NOMO-1 treated with DMSO at 0.1 percent for 48 hours (cell line): Measurements from ENCODE around the gene PDE6A.
A peak's percentile ranks its signal among the peaks of the same experiment; 100 is the strongest.

ENCODE experiments used
- DNase-seq: peaks from one replicate; lab custom pipeline; 2025; ENCODE audit not compliant: unreplicated experiment; lab: John Stamatoyannopoulos, UW

Gene PDE6A

DNA sequence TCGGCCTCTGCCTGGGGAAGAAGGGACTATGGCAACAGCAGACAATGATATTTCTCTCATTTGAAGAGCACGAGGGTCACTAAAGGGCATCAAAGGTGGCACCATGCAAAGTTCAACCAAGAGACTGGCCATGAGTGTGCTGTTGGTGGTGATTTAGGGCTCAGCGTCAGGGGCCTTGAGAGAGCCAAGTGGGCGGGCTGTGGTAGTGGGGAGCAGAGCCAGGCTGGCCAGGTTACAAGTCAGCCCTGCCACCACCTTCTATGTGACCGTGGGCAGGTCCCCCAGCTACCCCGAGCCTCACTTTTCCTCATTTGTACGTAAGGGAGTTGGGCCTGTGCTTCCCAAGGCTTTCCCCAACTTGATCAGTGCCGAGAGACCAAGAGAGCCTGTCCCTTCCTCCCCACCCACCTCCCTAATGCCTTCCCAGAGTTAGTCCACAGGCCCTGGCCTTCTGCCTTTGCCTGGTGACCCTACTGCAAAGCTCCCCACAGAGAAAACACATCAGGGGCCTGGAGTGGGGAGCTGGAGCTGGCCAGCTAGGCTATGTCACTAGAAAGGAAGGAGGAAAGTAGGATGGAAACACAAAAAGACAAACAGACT, 104.3 kb downstream of the PDE6A start:
- no peak for DNase-seq

DNA sequence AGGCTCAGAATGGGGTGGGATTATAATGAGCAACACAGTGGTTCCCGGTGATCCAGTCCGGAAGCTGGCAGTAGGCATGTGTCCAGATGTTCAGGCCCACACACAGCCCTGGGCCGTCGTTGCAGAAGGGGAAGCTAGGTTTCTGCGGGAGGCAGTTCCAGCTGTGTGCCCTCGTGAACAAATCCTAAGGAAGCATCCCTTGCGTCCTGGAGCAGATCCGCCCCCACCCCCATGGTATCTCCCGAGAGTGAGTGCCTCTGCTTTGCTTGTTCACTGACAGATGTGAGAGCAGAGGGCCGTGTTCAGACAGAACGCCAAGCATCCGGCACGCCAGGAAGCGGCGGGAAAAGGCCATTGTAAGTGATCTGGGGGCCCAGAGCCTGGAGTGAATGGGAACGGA, 104.8 kb downstream of the PDE6A start:
- DNase-seq, result no peak

DNA sequence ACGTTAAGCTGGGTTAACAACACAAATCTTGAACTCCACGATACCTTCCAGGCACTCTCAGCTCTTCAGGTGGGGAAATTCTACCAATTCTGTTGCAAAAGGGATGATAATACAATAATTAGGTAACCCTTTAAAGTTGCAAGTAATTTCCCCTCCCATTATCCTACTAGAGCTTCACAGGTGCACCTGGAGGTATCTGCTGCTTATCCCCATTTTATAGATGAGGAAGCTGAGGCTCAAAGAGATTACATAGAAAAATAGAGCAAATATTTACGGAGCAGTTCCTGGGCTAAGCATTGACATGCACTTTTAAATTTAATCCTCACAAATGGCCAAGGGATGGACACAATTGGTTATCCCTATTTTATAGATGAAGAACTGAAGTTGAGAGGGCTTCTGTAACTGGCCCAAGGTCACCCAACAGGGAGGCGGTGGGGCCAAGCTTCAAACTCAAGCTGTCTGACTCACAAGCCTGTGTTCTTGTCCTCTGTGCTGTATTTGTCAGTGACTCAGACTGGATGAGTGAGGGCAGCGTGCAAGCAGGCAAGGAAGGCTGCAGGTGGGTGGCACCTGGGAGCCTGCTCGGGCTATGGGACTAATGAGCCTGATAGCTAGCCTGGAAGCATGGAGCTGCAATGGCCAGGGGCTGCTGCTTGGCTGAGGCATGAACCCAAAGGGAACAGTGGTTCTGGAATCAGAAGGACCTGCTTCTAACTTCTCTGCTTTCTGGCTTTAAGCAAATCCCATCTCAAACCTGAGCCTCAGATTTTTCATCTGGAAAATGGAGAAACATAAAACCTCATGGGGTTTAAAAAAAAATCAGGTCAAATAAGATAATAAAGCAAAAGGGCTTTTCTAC, 105.5 kb downstream of the PDE6A start:
- DNase-seq, result no peak

DNA sequence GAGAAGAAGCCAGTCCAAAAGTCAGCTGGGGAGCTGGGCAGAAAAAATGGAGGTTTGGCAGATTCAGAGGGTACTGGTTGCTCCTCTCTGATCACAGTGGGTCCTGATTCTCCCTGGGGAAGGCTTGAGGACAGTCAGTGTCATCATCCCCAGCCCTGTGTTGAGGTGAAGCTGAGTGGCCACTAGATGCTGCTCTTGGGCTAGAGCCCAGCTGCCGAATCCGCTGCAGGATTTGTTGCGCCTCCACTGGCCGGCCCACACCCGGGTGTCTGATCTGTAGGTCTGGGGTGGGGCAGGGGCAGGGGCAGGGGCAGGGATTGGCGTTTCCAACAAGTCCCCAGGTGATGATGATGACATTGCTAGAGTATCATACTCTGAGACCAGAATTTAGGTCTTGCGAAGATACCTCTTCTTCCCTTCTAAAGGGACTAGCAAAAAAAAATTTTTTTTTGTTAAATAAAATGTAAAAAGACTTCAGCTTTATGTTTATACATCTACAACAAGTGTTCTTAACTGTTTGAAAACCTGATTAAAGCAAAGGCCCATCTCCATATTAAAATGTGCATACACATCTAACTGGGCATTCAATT, 106.8 kb downstream of the PDE6A start:
- DNase-seq, result peak; percentile 7

DNA sequence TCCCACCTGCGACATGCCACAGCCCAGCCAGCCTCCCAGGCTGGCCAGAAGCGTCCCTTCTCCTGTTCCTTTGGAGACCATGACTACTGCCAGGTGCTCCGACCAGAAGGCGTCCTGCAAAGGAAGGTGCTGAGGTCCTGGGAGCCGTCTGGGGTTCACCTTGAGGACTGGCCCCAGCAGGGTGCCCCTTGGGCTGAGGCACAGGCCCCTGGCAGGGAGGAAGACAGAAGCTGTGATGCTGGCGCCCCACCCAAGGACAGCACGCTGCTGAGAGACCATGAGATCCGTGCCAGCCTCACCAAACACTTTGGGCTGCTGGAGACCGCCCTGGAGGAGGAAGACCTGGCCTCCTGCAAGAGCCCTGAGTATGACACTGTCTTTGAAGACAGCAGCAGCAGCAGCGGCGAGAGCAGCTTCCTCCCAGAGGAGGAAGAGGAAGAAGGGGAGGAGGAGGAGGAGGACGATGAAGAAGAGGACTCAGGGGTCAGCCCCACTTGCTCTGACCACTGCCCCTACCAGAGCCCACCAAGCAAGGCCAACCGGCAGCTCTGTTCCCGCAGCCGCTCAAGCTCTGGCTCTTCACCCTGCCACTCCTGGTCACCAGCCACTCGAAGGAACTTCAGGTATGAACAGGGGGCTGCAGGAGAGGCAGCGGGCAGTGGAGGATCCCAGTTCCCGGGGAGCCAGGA, 108.0 kb downstream of the PDE6A start:
- DNase-seq, result no peak

DNA sequence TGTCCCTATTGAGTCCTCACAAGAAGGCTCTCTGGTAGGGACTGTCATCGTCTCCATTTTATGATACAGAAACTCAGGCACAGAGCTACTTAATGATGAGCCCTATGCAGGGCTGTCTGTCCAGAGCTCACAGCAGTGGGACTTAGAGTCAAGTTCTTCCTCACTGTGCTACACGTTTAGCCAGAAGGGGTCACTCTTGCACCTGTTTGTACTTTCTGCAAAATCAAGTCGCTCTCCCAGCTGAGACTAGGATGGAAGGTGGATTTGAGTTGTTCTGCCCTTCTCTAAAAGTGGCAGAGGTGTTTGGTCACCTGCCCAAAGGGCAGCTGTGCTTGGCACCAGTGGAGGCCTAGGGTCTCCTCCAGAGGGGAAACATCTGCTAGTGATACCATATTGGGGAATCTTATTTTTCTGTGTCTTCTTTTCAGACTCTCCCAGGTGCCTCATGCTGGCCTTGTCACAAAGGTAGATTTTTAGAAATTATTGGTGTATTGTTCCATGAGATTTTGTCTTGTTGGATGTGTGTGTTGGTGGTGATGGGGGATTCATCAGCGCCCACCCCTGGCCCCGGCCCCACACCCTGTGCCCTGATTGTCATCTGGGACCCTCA, 110.2 kb downstream of the PDE6A start:
- DNase-seq, result peak; percentile 38

DNA sequence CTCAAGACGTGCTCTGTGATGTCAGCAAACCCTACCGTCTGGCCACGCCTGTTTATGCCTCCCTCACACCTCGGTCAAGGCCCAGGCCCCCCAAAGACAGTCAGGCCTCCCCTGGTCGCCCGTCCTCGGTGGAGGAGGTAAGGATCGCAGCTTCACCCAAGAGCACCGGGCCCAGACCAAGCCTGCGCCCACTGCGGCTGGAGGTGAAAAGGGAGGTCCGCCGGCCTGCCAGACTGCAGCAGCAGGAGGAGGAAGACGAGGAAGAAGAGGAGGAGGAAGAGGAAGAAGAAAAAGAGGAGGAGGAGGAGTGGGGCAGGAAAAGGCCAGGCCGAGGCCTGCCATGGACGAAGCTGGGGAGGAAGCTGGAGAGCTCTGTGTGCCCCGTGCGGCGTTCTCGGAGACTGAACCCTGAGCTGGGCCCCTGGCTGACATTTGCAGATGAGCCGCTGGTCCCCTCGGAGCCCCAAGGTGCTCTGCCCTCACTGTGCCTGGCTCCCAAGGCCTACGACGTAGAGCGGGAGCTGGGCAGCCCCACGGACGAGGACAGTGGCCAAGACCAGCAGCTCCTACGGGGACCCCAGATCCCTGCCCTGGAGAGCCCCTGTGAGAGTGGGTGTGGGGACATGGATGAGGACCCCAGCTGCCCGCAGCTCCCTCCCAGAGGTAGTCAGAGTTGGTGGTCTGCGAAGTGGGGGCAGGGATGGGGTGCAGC, 111.3 kb downstream of the PDE6A start:
- DNase-seq, result no peak

DNA sequence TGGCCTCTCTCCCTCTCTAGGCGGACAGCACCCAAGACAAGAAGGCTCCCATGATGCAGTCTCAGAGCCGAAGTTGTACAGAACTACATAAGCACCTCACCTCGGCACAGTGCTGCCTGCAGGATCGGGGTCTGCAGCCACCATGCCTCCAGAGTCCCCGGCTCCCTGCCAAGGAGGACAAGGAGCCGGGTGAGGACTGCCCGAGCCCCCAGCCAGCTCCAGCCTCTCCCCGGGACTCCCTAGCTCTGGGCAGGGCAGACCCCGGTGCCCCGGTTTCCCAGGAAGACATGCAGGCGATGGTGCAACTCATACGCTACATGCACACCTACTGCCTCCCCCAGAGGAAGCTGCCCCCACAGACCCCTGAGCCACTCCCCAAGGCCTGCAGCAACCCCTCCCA, 112.0 kb downstream of the PDE6A start:
- no peak for DNase-seq

DNA sequence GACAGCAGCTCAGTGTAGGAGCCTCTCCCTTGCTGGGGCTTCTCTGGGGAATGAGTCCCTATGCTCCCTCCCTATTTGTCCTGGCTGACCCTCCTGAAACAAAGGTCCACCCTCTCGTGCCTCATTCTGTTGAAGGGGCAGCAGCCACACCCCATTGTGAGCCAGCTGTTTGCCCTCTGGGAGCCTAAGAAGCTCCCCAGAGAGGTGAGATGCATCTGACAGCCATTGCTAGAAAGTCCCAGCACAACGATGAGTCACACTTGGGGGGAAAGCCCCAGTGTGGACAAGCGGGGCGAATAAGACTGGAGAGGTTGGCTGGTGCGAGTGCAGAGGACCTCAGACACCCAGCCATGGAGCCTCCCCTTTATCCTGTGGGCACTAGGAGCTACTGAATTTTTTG, 113.1 kb downstream of the PDE6A start:
- no peak for DNase-seq

DNA sequence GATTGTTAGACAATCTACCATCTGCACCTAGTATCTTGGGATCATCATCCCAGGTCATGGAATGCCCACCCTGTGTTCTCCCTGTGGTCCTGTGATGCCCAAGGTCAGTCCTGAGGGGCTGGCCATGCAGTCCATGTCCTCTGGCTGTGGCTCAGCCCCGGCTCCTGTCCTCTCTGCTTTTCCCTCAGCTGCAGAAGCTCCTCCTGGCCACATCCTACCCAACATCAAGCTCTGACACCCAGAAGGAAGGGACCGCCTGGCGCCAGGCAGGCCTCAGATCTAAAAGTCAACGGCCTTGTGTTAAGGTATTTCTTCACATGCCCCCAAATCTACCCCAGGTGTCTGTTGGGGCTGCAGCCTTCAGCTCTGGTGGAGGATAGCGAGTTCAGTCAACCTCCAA, 114.0 kb downstream of the PDE6A start:
- DNase-seq, result no peak

DNA sequence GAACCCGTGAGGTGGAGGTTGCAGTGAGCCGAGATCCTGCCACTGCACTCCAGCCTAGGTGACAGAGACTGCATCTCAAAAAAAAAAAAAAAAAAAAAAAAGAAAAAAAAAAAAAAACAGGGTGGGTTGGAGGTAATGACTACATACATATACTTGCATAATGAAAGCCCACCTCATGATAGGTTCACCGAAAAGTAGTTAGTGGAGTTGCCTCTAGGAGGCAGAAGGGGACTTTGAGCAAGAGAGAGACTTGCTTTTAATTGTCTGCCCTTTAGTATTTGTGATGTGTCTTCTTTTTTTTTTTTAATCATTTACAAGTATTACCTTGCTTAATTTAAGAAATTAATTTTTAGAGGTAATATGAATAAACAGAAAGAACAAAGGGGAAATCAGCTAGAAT, 114.6 kb downstream of the PDE6A start:
- DNase-seq, result peak; percentile 16

DNA sequence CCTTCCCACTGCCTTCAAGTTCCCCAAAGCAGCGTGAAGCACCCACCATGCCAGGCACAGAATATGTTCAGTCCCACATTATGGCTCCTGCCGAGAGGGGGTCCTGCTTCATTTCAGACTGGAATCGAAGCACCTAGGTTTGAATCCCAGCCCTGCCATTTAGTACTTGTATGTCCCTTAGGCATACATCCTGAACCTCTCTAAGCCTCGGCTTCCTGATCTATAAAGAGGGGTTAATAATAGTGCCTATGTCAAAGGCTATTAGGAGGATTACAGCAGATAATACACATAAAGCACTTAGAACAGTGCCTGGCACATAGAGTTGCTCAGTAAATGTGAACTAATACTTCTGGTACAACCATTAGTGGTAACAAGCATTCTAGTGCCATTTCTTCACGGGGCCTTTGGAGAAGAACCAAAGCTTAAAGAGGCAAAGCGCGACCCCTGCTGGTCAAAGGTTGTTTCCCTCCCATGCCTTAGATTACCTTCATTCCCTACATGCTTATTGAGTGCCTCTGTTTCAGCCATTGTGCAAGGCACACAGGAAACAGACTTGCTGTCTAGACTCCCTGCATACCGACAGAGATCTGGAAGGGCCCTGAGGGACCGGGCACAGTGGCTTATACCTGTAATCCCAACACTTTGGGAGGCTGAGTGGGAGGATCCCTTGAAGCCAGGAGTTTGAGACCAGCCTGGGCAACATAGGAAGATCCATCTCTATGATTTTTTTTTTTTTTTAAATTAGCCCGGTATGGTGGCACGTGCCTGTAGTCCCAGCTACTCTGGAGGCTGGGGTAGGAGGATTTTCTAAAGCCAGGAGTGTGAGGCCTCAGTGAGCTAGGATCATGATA, 116.2 kb downstream of the PDE6A start:
- peak; percentile 88 for DNase-seq

DNA sequence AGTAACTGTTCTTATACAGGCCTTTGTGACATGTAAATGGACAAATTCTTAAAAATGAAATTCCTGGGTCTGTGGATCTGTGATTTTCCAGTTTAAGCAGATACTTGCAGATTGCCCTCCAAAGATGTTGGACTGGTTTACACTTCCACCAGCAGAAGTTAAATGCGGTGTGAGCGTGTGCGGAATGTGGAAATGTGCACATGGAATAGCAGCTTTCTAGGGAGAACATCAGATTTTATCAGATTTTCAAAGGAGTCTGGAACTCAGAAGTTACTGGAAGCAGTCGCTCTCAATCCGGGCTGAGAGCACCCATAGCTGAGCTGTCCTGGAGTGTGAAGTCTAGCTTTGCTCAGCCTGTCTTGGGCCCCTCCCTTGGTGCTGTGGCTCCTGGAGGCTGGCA, 117.0 kb downstream of the PDE6A start:
- no peak for DNase-seq

DNA sequence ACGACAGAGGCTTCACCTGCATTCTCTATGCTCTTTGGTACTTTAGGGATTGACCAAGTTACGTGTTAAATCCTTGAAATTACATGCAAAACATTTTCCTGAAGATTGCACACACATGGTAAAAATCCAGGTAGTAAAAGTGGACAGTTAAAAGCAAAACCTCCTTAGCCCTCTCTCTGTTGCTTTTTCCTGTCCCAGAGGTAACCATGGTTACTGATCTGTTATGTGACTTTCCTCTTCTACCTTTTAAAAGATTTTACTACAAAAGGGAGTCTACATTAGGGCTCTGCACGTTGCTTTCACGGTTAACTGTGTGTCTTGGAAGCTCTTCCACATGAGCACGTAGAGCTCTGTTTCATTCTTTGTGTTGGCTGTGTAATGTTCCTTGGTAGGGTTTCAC, 117.5 kb downstream of the PDE6A start:
- no peak for DNase-seq

DNA sequence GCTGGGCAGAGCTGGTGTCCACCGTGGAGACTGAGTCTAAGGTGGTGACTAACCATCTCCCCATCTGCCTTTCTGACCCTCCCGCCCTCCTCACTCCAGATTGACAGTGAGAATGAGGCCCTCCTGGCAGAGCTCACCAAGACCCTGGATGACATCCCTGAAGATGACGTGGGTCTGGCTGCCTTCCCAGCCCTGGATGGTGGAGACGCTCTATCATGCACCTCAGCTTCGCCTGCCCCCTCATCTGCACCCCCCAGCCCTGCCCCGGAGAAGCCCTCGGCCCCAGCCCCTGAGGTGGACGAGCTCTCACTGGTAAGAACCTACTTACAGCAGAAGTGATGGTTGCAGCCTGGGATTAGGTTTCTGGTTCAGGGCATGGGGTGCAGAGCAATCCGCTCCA, 118.0 kb downstream of the PDE6A start:
- DNase-seq, result no peak

DNA sequence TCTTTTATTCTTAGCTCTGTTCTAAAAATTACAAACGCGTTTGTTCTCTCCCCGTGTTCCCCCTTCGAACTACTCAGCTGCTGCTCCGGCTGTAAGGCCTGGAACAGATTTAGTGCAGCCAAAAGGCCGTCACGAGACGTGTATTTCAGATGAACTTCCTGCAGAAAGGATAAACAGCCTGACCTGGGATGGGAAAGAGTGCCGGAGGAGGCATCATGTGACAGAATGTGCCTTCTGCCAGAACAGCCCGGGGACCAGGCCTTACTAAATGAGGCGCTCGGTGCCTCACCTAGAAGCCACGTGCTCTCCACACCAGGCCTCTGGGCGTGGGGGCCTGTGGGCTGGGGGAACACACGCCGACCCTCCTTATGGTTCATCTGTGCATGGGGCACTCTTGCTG, 119.7 kb downstream of the PDE6A start:
- DNase-seq, result no peak

DNA sequence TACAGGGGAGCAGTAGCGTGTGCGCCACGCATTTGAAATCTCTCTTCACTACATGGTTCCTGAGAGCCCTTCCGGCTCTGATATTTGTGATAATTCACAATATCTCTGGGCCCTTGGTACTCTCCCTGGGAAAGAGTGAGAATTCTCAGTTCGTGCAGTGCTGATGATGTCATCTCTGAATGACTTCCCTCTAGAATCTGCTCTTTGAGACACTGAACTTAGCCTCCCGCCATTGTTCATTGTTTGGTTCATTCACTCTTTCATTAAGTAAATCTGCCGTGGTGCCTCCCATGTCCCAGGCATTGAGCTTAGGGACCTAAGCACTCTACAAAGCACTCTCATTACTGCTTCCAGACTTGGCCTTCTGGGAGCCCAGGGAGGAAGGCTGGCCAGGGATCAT, 120.5 kb downstream of the PDE6A start:
- DNase-seq, result no peak

DNA sequence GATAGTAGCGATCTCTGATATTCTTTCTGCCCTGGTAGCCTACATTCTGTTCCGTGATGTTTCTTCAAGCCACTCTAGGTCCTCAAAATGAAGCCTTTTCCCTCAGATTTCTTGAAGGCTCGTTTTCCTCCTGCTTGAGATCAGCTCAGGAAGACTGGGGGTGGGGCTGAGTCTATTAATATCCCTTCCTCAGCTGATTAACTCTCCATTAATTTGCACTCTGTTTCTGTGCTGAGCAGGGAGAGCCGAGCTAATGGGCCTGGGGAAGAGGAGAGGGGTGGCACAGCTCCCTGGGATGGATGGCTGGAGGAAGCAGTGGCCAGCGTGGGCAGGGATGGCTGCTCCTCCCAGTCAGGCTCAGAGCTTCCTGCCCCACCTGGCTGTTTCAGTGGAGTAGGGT, 121.2 kb downstream of the PDE6A start:
- no peak for DNase-seq

DNA sequence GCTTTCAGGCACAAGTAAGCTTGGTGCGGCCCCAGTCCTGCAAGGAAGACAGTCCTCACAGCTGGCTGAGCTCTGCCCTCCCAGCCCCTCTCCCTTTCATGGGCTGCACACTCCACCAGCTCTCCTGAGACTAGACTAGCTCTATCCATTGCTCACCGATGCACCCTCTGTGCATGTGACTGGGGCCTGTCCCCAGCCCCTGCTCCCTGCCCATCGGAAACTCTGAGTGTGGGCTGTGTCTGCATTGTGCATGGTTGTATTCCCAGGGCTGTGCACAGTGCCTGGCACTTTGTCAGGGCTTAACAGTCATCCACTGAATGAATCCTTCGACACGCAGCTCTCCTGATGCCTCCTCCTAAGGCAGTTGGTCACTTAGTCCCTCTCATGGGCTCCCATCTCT, 122.3 kb downstream of the PDE6A start:
- no peak for DNase-seq
